ENCODE measurements around the gene RNF167.

The RNF167 gene

DNA sequence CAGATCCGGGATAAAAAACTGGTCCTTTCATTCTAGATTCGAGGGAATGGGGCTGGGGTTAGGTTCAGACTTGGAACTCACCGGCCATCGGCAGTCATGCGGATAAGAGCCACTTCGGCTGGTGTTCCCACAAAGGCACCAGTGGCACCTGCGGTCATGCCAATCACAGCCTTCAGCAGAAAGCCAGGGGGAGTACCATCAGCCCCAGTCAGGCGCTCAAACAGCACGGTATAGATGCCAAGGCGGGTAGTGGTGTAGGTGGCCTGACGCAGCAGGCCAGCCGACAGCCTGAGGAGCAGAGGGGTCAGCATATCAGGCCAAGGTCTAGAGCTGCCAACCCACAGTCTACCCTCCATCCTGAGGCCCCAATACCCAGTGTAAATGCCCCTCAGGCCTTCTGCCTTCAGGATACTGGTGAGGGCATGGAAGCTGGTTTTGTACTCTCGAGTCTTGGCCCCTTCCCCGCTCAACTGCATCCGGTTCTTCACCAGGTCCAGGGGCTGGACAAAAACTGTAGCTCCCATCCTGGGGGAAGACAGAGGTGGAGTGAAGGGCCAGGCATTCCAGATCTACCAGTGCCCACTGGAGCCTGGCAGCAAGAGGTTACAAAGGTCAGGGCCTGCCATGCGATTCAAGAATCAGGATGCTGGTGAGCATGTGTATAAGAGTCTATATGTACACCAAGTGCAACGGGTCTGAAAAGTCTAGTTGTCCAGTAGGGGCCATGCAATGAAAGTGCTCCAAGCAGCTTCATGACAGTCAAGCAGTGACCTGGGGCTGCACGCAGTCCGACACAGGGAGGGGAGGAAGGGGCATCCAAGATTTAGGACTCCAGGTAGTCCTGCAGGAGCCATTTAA, 1.2 kb upstream of the RNF167 start:
- no peak for DNase-seq (ENCODE audit: low read depth)

DNA sequence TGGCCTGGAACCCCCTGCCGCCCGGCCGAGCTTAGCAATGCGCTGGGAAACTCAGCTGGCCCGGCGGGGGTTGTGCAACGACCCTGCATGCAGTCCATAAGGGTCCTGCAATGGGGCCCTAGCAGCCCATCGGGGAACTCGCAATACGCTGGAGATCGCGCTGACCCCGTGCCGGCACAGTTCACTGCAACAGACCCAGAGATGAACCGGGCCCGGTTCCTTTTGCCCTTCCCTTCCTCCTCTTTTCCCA, 597 bp upstream of the RNF167 start:
- DNase-seq (ENCODE audit: low read depth): no peak

DNA sequence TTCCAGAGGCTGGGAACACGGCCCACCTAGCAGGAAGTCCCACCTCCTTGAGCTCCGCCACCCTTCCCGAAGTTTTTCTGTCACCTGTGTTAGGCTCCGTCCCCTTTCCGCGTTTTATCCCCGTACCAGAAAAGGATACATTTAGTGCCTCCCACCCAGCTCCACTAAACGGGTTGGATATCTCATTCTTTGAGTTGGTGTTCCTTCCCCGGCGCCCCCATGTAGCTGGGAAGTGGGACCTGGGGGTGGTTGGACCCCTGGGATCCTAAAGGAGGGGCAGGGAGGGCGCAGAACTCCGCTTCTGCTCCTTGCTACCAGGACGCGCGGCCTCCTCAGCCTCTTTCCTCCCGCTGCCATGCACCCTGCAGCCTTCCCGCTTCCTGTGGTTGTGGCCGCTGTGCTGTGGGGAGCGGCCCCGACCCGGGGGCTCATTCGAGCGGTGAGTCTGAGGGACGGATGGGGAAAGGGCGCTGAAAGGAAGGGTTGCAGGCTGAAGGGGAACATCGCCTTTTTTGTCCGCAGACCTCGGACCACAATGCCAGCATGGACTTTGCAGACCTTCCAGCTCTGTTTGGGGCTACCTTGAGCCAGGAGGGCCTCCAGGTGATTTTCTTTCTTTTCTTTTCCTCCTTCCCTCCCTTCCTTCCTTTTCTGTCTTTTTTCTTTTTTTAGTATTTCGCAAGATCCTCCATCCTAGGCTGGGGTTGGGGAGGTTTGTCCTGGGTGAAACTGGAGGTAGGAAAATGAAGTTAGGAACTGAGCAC, 669 bp downstream of the RNF167 start:
- DNase-seq (ENCODE audit: low read depth): no peak

DNA sequence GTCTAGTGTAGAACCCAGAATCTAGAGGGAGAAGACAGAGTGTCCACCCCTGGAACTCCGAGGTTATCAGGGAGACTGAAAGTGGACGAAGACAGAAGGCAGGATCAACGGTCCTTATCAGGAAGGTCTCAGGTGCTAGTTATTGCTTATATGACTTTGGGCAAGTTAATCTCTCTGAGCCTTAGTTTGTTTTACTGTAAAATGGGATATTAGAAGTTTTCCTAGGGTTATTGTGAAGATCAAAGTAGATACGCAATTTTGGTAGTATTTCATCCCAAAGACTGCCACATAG, 1.2 kb downstream of the RNF167 start:
- no peak for DNase-seq (ENCODE audit: low read depth)

DNA sequence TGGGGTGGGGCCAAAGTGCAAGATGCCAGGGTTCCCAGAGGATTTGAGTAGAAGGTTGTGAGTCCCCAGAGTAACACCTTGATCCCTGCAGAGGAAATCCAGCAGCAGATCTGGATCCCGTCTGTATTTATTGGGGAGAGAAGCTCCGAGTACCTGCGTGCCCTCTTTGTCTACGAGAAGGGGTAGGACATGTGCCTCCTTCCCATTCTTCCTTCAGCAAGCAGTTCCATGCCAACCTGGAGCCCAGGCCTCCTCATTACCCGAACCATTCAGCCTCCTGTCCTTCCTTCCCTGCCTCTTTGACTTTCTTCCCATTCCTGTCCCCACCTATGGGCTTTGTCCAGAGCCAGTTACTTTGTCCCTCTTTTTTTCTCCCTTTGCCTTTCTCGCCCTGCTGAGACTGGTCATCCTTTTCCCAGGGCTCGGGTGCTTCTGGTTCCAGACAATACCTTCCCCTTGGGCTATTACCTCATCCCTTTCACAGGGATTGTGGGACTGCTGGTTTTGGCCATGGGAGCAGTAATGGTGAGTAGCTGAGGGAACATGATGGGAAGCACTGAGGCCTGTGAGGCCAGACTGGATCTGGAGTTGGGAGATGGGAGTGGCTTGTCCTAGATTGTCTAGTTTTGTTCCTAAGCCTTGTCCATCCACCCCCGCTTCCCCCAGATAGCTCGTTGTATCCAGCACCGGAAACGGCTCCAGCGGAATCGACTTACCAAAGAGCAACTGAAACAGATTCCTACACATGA, 2.9 kb downstream of the RNF167 start:
- DNase-seq (ENCODE audit: low read depth): no peak

DNA sequence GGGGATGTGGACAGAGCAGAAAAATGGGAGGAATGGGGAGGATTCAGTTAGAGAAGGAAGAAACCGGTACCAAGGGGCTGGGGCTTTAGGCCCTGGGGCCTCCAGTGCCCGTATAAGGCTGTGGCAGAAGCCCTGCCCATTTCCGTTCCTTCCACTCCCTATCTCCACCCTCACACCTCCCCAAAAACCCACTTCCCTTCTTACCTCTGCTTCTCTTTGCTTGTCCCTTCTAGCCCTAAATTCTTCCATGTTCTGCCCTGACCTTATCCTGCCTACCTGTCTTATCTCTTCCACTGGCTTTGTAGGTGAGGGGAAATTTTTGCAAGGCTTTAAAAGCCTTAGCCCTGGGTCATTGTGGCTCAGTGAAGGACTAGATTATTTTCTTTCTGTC, 4.1 kb downstream of the RNF167 start:
- DNase-seq (ENCODE audit: low read depth): no peak

DNA sequence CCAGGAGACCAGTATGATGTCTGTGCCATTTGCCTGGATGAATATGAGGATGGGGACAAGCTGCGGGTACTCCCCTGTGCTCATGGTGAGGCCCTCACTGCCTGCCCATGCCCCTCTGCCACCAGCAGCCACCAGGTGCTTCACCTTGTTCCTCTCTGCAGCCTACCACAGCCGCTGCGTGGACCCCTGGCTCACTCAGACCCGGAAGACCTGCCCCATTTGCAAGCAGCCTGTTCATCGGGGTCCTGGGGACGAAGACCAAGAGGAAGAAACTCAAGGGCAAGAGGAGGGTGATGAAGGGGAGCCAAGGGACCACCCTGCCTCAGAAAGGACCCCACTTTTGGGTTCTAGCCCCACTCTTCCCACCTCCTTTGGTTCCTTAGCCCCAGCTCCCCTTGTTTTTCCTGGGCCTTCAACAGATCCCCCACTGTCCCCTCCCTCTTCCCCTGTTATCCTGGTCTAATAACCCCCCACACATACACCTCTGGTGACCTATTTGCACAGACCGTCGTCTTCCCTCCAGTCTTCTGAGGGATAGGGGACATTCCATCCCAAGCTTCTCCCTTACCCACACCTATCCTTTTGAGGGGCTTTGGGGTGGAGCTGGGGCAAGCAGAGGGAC, 4.6 kb downstream of the RNF167 start:
- DNase-seq (ENCODE audit: low read depth): no peak

DNA sequence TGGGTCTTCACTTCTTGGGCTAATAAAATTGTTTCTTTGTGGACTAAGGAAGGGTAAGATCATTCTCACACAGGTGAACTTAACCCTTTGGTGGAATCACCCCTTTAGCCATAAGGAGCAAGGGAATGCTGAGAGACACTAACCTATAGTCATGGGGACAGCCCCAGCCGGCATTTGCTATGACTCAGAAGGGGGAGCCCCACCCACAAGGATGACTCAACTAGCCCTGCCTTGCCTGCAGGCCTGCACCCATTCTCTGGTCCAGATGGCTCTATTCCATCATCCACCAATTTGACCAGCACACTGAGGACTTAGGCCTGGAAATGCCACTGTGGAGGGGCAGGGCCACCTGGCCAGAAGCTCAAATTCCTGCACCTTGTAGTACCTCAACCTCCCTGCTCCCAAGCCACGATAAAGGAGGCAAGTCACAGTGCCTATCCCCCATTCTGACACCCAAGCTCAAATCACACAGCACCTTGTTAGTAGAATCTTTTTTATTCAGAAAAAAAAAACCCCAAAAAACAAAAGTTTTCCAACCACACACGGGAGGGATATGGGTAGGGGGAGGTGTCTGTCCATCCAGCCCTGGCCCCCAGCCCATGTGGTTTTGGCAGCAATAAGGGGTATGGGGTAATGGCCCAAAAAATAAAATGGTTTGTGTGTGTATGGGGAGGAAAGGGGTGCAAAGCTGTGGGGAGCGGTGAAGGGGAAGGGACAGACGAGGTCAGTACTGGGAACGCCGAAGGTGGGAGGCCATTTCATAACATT, 5.3 kb downstream of the RNF167 start:
- DNase-seq (ENCODE audit: low read depth): peak; percentile 86

DNA sequence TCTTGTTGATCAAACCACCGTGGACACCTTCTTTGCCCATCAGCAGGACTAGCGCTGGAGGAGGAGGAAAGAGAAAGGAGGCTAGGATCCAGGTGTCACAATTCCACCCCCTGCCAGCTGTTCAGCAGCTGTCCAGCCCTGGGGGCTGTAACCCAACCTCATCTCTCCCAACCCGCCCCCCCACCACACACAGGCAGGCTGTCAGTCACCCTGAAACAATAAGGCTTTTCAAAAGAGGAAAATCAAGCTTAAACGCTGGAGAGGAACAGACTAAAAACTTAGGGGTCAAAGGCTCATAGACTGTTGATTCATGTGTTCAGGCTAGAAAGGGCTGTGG, 5.8 kb downstream of the RNF167 start:
- DNase-seq (ENCODE audit: low read depth): no peak

DNA sequence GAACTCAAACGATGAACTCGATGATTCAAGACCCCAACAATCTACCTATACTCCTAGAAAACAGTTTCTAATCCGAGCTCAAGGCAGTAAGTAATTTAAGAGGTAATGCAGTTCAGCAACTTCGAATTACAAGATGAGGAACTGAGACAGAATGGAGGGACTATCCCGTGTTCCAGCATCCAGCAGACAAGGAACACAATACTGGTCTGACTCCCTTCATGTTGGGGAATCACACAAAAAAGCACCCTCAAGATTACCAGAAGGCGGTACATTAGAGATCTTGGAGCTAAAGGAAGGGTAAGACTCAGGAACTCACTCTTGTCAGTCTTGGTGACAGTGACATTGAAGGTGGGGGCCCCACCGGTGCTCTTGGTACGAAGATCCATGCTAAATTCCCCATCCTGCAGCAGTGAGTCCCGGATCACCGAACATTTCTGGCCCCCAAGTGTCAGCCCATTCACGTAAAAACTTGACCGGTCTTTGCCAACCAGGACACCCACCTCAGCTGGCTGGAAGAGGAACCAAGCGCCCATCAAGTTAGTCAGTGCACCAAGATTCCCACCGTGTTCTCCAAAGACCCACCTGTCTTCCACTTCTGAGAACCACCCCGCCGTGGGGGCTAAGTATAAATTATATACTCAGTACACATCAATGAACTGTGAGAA, 6.4 kb downstream of the RNF167 start:
- DNase-seq (ENCODE audit: low read depth): no peak

DNA sequence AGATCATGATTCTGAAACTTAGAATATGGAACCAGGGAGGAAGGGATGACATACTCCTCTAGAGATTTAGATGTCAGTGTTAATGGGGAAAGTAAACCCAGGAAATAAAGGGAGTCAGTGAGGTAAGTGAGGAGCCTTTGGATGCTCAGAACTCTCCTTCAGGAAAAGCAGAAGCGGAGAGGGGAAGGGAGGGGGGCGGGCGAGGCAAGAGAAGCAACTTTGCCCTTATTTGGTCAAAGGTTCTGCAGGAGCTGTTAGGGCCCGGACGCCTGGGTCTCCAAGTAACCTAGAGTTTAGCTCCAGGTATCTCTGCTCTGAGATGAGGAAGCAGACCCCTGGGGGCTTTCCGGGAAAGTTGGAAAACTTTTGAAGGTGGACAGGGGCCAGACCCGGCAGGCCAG, 6.9 kb downstream of the RNF167 start:
- DNase-seq (ENCODE audit: low read depth): no peak

DNA sequence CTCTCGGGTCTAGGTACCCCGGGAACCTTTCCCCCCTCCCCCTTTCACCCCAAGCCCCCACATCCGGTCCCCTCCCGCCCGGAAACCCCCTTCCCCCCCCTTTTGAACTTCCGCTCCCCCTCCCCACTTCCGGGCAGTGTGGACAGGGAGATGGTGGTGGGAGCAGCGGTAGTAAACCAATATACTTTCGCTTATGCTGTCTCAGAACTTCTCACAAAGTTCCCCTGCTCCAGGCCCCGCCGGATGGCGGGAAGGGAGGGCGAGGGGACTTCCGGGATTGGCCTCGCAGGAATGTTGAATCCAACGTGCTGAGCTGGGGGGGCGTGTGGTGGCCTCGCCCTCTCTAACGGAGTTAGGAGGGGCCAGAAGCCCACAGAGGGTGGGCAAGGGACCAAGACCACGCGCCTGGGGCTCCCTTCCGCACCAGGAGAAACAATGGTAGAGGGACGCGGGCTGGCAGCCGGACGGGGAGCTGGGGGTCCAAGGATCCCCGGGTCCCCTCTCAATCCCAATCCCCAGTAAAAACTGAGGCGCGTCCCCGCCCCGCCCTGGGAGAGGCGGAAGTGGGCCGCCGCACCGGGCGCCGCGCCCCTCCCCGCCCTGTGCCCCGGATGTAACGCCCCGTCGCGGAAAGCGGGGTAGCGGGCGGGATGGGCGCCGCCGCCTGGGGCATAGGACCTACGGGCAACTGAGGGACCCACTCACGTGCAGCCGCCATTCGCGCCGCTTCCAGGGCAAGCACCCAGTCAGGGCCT, 7.5 kb downstream of the RNF167 start:
- DNase-seq (ENCODE audit: low read depth): peak; percentile 33

DNA sequence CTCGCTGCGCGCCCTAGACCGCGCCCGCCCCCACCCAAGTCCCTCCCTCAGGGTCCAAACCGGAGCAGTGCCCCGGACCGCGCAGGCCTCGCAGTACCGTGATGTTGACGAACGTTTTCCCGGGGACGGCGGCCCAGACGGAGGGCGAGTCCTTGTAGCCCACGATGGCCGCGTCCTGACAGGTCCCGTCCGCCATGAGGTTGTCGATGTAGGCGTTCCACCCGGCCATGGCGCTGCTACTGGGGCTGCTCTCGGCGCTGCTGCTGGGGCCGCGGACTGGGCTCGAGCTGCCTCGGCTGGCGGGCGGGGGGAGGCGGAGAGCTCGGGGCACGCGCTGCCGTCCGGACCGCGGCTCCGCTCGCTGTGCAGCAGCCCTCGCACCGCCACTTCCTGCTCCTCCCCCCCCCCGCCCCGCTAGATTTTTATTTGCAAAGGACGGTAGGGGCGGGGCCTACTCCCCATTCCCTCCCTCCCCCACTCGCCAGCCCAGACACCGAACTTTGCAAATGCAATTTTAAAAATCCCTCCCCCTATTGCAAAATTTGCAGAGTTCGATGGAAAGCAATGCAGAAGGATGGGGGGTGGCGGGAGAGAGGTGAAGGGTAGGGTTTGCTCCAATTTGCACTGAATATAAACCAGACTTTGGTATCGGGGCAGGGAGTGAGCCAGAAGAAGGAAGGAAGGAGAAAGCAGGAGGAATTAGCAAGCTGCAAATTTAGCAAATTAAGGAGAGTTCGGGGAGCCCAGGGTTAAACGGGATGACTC, 8.3 kb downstream of the RNF167 start, which contains the start of gene PFN1:
TSS of gene PFN1 (minus strand) at position 365 of the 765 bp plus-strand sequence. CDS start at position 229, 136 bp downstream.
- peak; percentile 94 for DNase-seq (ENCODE audit: low read depth)

DNA sequence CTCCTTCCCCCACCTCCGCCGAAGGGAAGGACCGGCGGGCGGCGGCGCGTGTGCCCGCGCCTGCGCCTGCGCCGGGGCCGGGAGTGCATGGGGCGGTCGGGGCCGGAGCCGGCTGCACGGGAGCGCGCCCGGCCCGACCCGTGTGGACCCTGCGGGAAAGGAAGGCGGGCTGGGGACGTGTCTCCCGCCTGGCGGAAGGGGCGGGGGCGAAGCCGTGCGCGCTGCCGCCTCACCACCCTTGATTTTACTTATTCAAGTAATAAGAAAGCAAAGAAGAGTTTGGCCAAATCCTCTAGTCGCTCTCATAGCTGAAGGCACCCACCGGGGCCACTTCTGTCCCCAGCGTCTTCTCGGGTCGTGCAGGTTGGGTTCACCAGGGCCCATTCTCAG, 8.9 kb downstream of the RNF167 start:
- DNase-seq (ENCODE audit: low read depth): peak; percentile 93

DNA sequence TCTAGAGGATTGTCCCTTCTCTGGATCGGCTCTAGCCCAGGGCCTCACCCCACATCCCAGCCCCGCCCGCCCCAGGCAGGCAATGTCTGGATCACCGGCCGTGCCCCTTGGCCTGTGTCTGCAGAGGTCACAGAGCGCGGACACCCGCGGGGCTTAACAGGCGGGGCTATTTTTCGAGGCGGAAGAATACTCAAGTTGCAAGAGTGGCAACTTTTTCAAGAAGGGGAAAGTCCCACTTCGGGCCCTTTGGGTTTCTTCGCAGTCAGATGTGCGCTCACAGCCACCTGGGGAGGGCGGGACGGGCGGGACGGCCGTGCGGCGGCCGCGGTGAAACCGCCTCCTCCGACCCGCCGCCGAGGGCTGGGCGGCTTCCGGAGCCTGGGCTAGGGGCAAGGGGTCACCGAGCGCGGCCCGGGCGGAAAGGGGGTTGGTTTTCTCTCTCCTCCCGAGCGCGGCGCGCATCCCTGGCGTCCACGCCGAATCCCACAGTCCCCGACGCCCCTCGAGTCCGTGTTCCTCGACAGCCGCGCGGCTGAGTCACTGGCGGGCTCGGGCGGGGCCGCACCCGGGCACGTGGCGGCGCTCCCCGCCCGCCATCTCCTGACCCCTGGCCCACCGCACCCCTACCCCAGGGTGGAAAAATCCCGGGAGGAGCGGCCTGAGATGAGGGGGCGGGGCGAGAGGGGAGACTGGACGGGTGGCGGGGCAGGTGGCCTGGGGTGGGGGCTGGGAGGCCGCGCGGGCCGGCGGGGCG, 9.4 kb downstream of the RNF167 start:
- peak; percentile 69 for DNase-seq (ENCODE audit: low read depth)

DNA sequence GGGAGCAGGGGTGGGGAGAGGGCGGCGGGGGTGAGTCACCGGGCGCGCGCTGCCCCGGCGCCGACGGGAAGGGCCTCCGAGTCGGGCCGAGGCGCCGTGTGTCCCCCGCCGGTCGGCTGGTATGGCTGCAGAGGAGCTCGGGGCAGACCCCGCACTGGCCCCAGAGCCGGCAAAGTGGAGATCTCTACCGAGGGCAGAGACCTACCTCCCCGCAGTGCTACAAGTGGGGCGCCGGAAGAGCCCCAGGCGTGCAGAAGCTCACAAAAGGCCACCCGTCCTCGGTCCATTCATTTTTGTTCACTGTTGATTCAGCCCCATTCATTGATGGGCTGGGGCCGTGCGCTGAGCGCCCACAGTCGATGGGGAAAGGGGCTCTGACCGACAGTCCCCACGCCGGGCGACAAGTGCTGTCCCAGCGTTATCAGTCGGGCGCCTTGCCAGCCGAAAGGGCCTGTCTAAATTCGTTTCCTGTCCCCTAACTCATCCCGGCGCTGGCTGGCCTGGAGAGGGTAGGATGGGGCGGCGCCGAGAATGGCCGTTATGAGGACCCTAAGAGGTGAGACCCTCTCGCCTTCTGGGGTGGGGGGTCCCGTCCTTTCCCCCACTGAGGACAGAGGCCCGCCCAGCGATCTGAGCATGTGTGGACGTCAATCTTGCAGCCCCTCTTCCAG, 10.1 kb downstream of the RNF167 start:
- no peak for DNase-seq (ENCODE audit: low read depth)

DNA sequence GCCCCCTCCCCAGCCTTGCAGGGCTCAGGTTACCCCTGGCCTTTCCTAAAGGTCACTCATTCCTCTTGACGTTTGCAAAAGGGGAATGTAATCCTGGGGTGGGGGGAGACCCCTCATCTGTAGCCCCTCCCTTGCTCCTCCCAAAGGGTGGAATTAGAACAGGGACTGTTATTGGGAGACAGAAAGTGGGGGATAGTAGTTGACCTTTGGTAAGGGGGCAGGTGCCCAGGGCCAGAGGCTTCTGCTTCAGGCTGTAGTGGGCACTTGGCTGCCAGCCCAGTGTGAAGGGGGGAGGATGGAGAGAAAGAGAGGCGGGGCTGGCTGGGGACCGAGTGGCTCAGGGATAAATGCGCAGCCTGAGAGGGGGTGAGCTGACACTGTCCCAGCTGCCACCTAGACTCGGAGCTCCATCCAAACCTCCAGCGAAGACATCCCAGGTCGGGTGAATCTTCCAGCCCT, 10.7 kb downstream of the RNF167 start, which contains the start of gene ENO3:
TSS of gene ENO3 (plus strand) at position 374 of the 459 bp plus-strand sequence. CDS start 711 bp downstream, outside the sequence.
- DNase-seq (ENCODE audit: low read depth): no peak

DNA sequence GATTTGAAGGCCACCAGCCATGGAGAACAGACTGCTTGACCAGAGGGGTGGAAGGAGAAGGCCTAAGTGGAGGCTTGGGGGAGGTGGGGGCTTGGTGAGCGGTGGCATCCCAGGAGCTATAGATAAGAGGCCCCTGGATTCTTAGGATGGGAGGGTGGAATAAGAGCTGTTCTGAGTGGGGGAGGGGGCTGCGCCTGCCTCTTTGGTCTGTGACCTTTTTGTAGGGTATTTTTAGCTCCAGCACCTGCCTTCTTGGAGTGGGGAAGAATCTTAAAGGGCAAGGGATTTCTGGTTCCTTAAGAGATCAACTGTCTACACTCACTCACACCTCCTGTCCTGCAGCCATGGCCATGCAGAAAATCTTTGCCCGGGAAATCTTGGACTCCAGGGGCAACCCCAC, 11.4 kb downstream of the RNF167 start:
- DNase-seq (ENCODE audit: low read depth): no peak
